Measurements from ENCODE around the gene BMPR1B. TPM values are rescaled to one million over a fixed set of nuclear protein-coding genes. Genes with fewer than 3 reads are reported as not detected.

The BMPR1B gene
- total and polyA plus RNA-seq, 9 donors: 6.6 to 21.1 (median 11.7) TPM

DNA sequence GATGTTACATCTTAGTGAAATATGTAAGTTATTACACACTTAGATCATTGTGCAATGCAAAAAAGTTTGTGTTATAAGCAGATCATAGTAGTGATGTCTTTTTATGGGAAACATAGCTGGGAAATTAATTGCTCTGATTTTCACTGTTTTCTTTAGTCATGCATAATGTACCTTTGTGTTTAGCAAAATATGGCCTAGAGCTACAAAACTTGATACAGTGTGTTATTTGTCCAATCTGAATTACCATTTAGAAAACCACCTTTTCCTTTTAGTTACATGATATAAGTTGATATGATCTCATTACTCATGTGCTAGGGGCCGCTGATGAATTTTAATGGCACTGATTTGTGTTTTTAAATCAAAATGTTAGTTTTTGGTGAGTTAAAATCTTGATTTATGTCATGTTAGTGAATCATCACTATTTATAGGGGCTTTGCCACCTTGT is 2.0 kb downstream of the BMPR1B start:
- H3K4me3 ChIP-seq (ENCODE audit: low read length): no peak overlapping the region
- no peaks in the 10 kb centered on the region for H3K4me1 ChIP-seq (ENCODE audit: control insufficient read depth, insufficient read depth, low read length)
- H3K27ac ChIP-seq (ENCODE audit: low read length): no peak overlapping the region
- no peaks in the 10 kb centered on the region for H3K9me3 ChIP-seq (replicated peaks; ENCODE audit: control insufficient read depth, low read depth, low read length)
- H3K36me3 ChIP-seq (ENCODE audit: control insufficient read depth, insufficient read depth, low read length): no peaks in the 10 kb centered on the region
- no peak for DNase-seq
- H3K27me3 ChIP-seq (ENCODE audit: control insufficient read depth, insufficient read depth, low read length): peaks cover 11% of the 10 kb centered on the region
- WGBS (ENCODE audit: insufficient coverage): no CpG with 5 or more reads among the region's 1 CpG

DNA sequence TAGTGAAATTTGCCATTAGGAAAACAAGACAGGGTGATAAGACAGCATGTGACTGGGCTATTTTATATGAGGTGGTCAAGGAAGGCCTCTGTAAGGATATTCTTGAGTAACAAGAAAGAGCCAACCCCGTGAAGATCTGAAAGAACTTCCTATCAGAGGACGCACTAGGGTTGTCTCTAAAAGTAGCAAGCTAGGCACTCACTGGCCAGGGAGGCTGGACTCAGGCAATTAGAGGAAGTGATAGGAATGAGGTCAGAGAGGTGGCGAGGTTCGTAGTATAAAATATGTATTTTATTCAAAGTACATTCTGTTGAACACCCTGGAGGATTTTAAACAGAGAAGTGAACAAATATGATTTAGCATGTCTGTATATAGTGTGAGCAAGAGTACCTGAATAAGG is 4.6 kb downstream of the BMPR1B start:
- no peaks in the 10 kb centered on the region for H3K4me1 ChIP-seq (ENCODE audit: control insufficient read depth, insufficient read depth, low read length)
- peaks cover 11% of the 10 kb centered on the region for H3K27me3 ChIP-seq (ENCODE audit: control insufficient read depth, insufficient read depth, low read length)
- DNase-seq: no peak
- H3K36me3 ChIP-seq (ENCODE audit: control insufficient read depth, insufficient read depth, low read length): no peaks in the 10 kb centered on the region
- 94% methylated on average over 2 of the region's 4 CpGs for WGBS (ENCODE audit: insufficient coverage)
- H3K9me3 ChIP-seq (replicated peaks; ENCODE audit: control insufficient read depth, low read depth, low read length): no peaks in the 10 kb centered on the region
- H3K4me3 ChIP-seq (ENCODE audit: low read length): no peak overlapping the region
- H3K27ac ChIP-seq (ENCODE audit: low read length): no peak overlapping the region

DNA sequence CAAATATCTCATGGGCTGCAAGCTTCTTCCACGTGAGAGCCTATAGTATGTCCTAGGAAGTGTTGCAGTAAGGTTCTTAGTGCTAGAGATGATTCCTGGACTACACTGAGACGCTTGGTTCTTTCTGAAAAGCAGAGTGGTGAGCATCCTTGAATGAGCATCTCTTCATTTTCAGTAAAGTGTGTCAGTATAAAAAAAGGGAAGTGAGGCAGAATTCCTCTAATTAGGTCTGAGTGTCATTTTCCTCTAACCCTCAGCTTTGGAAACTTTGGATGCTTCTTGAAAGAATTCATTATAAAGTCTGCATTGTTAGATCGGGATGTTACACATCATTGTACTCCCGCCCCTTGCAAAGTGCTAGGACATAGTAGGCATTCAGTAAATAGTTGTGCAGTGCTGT is 5.2 kb downstream of the BMPR1B start:
- no peak for DNase-seq
- H3K4me3 ChIP-seq (ENCODE audit: low read length): no peak overlapping the region
- H3K9me3 ChIP-seq (replicated peaks; ENCODE audit: control insufficient read depth, low read depth, low read length): no peaks in the 10 kb centered on the region
- H3K36me3 ChIP-seq (ENCODE audit: control insufficient read depth, insufficient read depth, low read length): no peaks in the 10 kb centered on the region
- peaks cover 7% of the 10 kb centered on the region for H3K27me3 ChIP-seq (ENCODE audit: control insufficient read depth, insufficient read depth, low read length)
- H3K27ac ChIP-seq (ENCODE audit: low read length): no peak overlapping the region
- WGBS (ENCODE audit: insufficient coverage): no CpG with 5 or more reads among the region's 4 CpGs
- no peaks in the 10 kb centered on the region for H3K4me1 ChIP-seq (ENCODE audit: control insufficient read depth, insufficient read depth, low read length)

DNA sequence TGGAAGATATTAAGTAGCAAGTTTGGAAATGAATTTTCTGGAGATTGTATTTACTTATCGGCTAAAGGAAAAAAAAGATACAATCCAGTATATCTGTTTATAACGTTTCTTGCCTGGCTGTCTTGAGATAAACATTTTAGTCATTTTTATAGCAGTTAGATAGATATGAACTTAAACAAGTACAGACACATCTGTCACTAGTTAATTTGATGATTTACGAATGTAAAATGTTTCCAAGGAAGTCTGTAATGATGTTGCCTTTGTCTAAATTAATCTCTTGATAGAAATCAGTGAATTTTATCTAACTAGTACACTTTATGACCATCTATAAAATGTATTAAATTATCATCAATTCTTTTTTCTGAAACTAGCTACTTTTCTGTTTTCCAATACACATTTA is 5.7 kb downstream of the BMPR1B start:
- Histone ChIP-seq H3K4me1 (ENCODE audit: control insufficient read depth, insufficient read depth, low read length) (no peaks in the 10 kb centered on the region), H3K27me3 (ENCODE audit: control insufficient read depth, insufficient read depth, low read length) (peaks cover 7% of the 10 kb centered on the region), H3K4me3 (ENCODE audit: low read length) (no peak overlapping the region), H3K27ac (ENCODE audit: low read length) (no peak overlapping the region), H3K36me3 (ENCODE audit: control insufficient read depth, insufficient read depth, low read length) (no peaks in the 10 kb centered on the region), H3K9me3 (replicated peaks; ENCODE audit: control insufficient read depth, low read depth, low read length) (no peaks in the 10 kb centered on the region)
- peak; percentile 13 for DNase-seq
- no CpG with 5 or more reads among the region's 3 CpGs for WGBS (ENCODE audit: insufficient coverage)

DNA sequence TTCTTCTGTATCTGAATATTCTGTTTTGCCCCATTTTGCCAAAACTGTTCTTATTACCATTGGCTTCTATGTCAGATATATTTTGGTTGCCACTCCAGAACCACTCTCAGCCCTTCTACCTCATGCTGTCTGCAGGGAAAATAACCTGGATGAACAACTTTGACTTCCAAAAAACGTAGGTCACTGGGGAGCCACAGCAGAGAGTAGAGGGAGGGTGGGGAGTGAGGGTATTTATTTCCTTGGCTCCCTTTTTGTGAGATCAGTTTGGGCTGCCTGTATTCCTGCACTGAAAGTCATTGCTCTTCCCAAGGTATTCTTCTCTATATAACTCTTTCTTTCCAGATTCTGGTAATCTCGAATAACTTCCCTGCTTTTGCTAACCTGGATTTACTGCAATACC is 6.3 kb downstream of the BMPR1B start:
- H3K9me3 ChIP-seq (replicated peaks; ENCODE audit: control insufficient read depth, low read depth, low read length): no peaks in the 10 kb centered on the region
- no peaks in the 10 kb centered on the region for H3K36me3 ChIP-seq (ENCODE audit: control insufficient read depth, insufficient read depth, low read length)
- H3K27me3 ChIP-seq (ENCODE audit: control insufficient read depth, insufficient read depth, low read length): peaks cover under 1% of the 10 kb centered on the region
- WGBS (ENCODE audit: insufficient coverage): 100% methylated on average over 1 of the region's 2 CpGs
- H3K4me1 ChIP-seq (ENCODE audit: control insufficient read depth, insufficient read depth, low read length): no peaks in the 10 kb centered on the region
- H3K4me3 ChIP-seq (ENCODE audit: low read length): no peak overlapping the region
- DNase-seq: no peak
- H3K27ac ChIP-seq (ENCODE audit: low read length): no peak overlapping the region

DNA sequence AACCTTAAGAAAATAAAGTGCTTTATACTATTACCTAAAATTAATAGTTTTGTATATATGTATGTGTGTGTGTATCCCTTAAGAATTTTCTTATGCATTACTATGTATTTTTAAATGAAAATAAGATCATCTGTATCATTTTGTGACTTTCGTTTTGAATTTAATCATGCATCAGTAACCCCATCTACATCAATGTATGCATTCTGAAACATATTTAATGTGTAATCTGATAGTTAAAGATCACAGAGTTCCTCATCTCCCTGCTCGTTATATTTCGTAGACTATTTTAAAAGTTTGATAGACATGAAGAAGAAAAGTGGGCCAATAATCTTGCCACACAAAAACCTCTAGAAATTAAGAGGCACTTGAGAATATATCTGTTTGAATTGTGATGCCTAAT is 7.4 kb downstream of the BMPR1B start:
- Histone ChIP-seq H3K4me3 (ENCODE audit: low read length) (no peak overlapping the region), H3K36me3 (ENCODE audit: control insufficient read depth, insufficient read depth, low read length) (no peaks in the 10 kb centered on the region), H3K27me3 (ENCODE audit: control insufficient read depth, insufficient read depth, low read length) (no peaks in the 10 kb centered on the region), H3K9me3 (replicated peaks; ENCODE audit: control insufficient read depth, low read depth, low read length) (no peaks in the 10 kb centered on the region), H3K4me1 (ENCODE audit: control insufficient read depth, insufficient read depth, low read length) (no peaks in the 10 kb centered on the region), H3K27ac (ENCODE audit: low read length) (no peak overlapping the region)
- no CpG with 5 or more reads among the region's 3 CpGs for WGBS (ENCODE audit: insufficient coverage)
- DNase-seq: no peak

DNA sequence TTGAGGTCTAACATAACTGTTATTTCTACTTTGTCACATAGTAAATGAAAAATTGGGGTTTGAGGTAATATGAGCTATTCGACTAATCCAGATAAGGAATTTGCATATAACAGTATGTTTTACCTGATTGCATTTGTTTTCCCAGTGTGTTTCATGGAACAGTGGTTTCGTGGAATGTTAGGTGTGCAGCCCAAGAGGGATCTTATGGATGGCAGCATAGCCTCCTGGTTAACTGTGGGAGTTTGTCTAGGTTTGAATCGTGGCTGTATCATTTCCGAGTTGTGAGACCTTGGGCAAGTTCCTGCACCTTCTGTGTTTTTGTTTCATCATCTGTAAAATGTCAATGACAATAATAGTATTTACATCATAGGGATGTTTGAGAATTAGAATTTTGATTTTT is 7.9 kb downstream of the BMPR1B start:
- no peak overlapping the region for H3K4me3 ChIP-seq (ENCODE audit: low read length)
- H3K27ac ChIP-seq (ENCODE audit: low read length): no peak overlapping the region
- no peak for DNase-seq
- H3K9me3 ChIP-seq (replicated peaks; ENCODE audit: control insufficient read depth, low read depth, low read length): no peaks in the 10 kb centered on the region
- no peaks in the 10 kb centered on the region for H3K4me1 ChIP-seq (ENCODE audit: control insufficient read depth, insufficient read depth, low read length)
- no peaks in the 10 kb centered on the region for H3K27me3 ChIP-seq (ENCODE audit: control insufficient read depth, insufficient read depth, low read length)
- no peaks in the 10 kb centered on the region for H3K36me3 ChIP-seq (ENCODE audit: control insufficient read depth, insufficient read depth, low read length)
- 100% methylated on average over 1 of the region's 4 CpGs for WGBS (ENCODE audit: insufficient coverage)

DNA sequence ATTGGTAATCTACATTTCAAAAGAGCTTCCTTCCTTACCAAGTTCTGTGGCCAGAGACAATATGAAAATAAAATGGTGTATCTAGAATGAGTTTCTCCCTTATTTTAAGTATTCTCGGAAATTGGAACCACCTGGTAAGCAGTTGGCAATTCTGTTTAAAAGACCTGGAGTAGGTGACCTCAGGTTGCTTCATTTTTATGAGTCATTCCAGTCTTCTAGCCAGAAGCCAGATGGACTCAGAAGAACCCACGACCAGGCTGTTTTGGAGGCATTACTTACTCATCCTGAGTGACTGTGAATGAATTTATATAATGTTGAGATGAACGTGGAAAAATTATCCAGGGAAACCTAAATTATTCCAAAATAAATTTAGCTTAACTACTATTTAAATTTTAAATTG is 9.1 kb downstream of the BMPR1B start:
- no CpG with 5 or more reads among the region's 3 CpGs for WGBS (ENCODE audit: insufficient coverage)
- DNase-seq: no peak
- Histone ChIP-seq H3K27ac (ENCODE audit: low read length) (no peak overlapping the region), H3K27me3 (ENCODE audit: control insufficient read depth, insufficient read depth, low read length) (no peaks in the 10 kb centered on the region), H3K9me3 (replicated peaks; ENCODE audit: control insufficient read depth, low read depth, low read length) (no peaks in the 10 kb centered on the region), H3K4me3 (ENCODE audit: low read length) (no peak overlapping the region), H3K4me1 (ENCODE audit: control insufficient read depth, insufficient read depth, low read length) (no peaks in the 10 kb centered on the region), H3K36me3 (ENCODE audit: control insufficient read depth, insufficient read depth, low read length) (no peaks in the 10 kb centered on the region)

DNA sequence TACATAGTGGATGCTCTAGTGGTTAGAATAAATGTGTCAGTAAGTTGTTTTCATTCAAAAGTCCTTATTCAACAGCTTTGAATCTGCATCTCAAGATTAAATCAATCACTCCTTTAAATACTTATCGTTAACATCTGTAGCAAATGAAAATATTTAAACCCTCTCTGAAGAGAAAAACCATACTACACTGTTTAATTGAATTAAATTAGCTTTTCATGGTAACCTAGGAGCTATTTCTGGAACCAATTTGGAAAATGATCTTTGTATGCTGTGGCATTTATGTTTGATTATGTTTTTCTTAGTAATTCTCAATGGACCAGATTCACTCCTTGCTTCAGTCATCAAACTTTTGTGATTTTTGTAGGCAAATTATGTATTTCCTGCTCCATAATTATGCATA is 9.7 kb downstream of the BMPR1B start:
- WGBS (ENCODE audit: insufficient coverage): no CpG with 5 or more reads among the region's 1 CpG
- no peak overlapping the region for H3K27ac ChIP-seq (ENCODE audit: low read length)
- no peak overlapping the region for H3K4me3 ChIP-seq (ENCODE audit: low read length)
- DNase-seq: no peak
- no peaks in the 10 kb centered on the region for H3K4me1 ChIP-seq (ENCODE audit: control insufficient read depth, insufficient read depth, low read length)
- no peaks in the 10 kb centered on the region for H3K36me3 ChIP-seq (ENCODE audit: control insufficient read depth, insufficient read depth, low read length)
- H3K9me3 ChIP-seq (replicated peaks; ENCODE audit: control insufficient read depth, low read depth, low read length): no peaks in the 10 kb centered on the region
- H3K27me3 ChIP-seq (ENCODE audit: control insufficient read depth, insufficient read depth, low read length): no peaks in the 10 kb centered on the region

DNA sequence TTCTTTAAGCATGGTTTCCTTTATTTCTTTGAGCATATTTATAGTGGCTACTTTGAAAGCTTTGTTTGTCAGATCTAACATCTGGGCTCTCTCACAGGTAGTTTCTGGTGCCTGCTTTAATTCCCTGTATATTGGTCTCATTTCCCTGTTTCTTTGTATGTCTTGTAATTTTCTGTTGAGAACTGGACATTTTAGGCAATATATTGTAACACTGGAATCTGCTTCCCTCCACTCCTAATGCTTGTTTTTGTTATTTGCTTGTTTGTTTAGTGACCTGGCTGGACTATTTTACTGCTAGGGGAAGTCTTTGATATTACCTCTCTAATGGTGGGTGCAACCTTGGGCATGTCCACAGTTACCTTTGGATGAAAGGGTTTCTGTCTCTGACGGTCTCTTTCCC is 25.0 kb downstream of the BMPR1B start:
- Histone ChIP-seq H3K27ac (ENCODE audit: low read length) (no peak overlapping the region), H3K27me3 (ENCODE audit: control insufficient read depth, insufficient read depth, low read length) (no peaks in the 10 kb centered on the region), H3K9me3 (replicated peaks; ENCODE audit: control insufficient read depth, low read depth, low read length) (peaks cover 10% of the 10 kb centered on the region), H3K36me3 (ENCODE audit: control insufficient read depth, insufficient read depth, low read length) (no peaks in the 10 kb centered on the region), H3K4me1 (ENCODE audit: control insufficient read depth, insufficient read depth, low read length) (no peaks in the 10 kb centered on the region), H3K4me3 (ENCODE audit: low read length) (no peak overlapping the region)
- WGBS (ENCODE audit: insufficient coverage): no CpG with 5 or more reads among the region's 1 CpG
- no peak for DNase-seq

DNA sequence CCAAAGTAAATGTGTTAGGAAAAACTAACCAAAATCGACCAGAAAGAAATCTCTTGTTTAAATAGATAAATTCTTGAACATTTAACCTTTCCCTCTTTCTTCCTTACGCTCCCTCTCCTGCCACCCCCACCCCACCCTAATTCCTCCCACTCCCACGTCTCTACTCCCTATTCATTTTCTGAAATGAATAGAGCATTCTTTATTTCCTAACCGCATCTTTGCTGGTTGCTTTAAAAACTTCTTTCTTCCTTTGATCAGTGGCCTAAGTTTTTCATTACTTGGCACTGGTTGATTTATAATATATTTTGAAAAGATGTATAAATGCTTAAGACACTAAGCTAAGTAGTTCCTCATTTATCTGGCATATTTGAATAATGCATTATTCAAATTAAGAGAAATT is 33.9 kb downstream of the BMPR1B start:
- H3K27me3 ChIP-seq (ENCODE audit: control insufficient read depth, insufficient read depth, low read length): no peaks in the 10 kb centered on the region
- H3K4me1 ChIP-seq (ENCODE audit: control insufficient read depth, insufficient read depth, low read length): no peaks in the 10 kb centered on the region
- H3K9me3 ChIP-seq (replicated peaks; ENCODE audit: control insufficient read depth, low read depth, low read length): no peaks in the 10 kb centered on the region
- H3K36me3 ChIP-seq (ENCODE audit: control insufficient read depth, insufficient read depth, low read length): no peaks in the 10 kb centered on the region
- WGBS (ENCODE audit: insufficient coverage): 80% methylated on average over 1 of the region's 4 CpGs
- H3K27ac ChIP-seq (ENCODE audit: low read length): no peak overlapping the region
- no peak for DNase-seq
- H3K4me3 ChIP-seq (ENCODE audit: low read length): no peak overlapping the region
